ENCODE measurements around the gene CTBP2.

CTBP2 gene

GRCh38 chr10:124946945-124947344 is 213.4 kb downstream of the CTBP2 start:
- H3K4me3 Mint-ChIP-seq: no peak overlapping the region
- no peak overlapping the region for H3K27ac Mint-ChIP-seq
- peak; percentile 76 for ATAC-seq (replicated peaks)
- peaks cover 16% of the 10 kb centered on the region for H3K36me3 Mint-ChIP-seq (ENCODE audit: insufficient read depth)
- DNase-seq: no peak
- peaks cover 40 to 67% of the 10 kb centered on the region in 2 donors for H3K4me1 Mint-ChIP-seq (ENCODE audit: low read depth in 2 of 2)
- H3K9me3 Mint-ChIP-seq: no peaks in the 10 kb centered on the region
- no peaks in the 10 kb centered on the region for H3K27me3 Mint-ChIP-seq

GRCh38 chr10:124944982-124945381 is 215.4 kb downstream of the CTBP2 start:
- Mint-ChIP-seq H3K36me3 (ENCODE audit: insufficient read depth) (peaks cover 21% of the 10 kb centered on the region), H3K4me1 (ENCODE audit: low read depth in 2 of 2) (peaks cover 45 to 78% of the 10 kb centered on the region in 2 donors), H3K9me3 (no peaks in the 10 kb centered on the region), H3K27me3 (no peaks in the 10 kb centered on the region), H3K27ac (no peak overlapping the region), H3K4me3 (no peak overlapping the region)
- DNase-seq: no peak
- ATAC-seq (replicated peaks): no peak

GRCh38 chr10:124943301-124944092 is 216.9 kb downstream of the CTBP2 start:
- H3K4me3 Mint-ChIP-seq: peak overlapping the region; percentile 1 to 7
- H3K9me3 Mint-ChIP-seq: no peaks in the 10 kb centered on the region
- no peaks in the 10 kb centered on the region for H3K27me3 Mint-ChIP-seq
- H3K36me3 Mint-ChIP-seq (ENCODE audit: insufficient read depth): peaks cover 21% of the 10 kb centered on the region
- DNase-seq: no peak
- no peak for ATAC-seq (replicated peaks)
- peak overlapping the region; percentile 62 to 70 for H3K27ac Mint-ChIP-seq
- H3K4me1 Mint-ChIP-seq (ENCODE audit: low read depth in 2 of 2): peaks cover 45 to 66% of the 10 kb centered on the region in 2 donors

GRCh38 chr10:124942317-124943169 is 217.8 kb downstream of the CTBP2 start:
- no peaks in the 10 kb centered on the region for H3K27me3 Mint-ChIP-seq
- H3K36me3 Mint-ChIP-seq (ENCODE audit: insufficient read depth): peaks cover 21% of the 10 kb centered on the region
- H3K27ac Mint-ChIP-seq: peak overlapping the region in 1 of 2 donors; percentile 70
- H3K4me3 Mint-ChIP-seq: peak overlapping the region; percentile 5 to 7
- no peak for DNase-seq
- peaks cover 40 to 62% of the 10 kb centered on the region in 2 donors for H3K4me1 Mint-ChIP-seq (ENCODE audit: low read depth in 2 of 2)
- no peaks in the 10 kb centered on the region for H3K9me3 Mint-ChIP-seq
- ATAC-seq (replicated peaks): no peak

GRCh38 chr10:124941823-124942222 is 218.5 kb downstream of the CTBP2 start, which contains the start of gene ZRANB1:
Gene ZRANB1 (plus strand): TSS chr10:124942123. CDS start chr10:124942494, 371 bp downstream.
- peak within 1 kb of the TSS; percentile 5 to 7 for H3K4me3 Mint-ChIP-seq
- peaks cover 21% of the 10 kb centered on the region for H3K36me3 Mint-ChIP-seq (ENCODE audit: insufficient read depth)
- ATAC-seq (replicated peaks) (no peak), DNase-seq (no peak)
- no peaks in the 10 kb centered on the region for H3K9me3 Mint-ChIP-seq
- peaks cover 35 to 59% of the 10 kb centered on the region in 2 donors for H3K4me1 Mint-ChIP-seq (ENCODE audit: low read depth in 2 of 2)
- H3K27me3 Mint-ChIP-seq: no peaks in the 10 kb centered on the region
- H3K27ac Mint-ChIP-seq: peak within 1 kb of the TSS in 1 of 2 donors; percentile 70

GRCh38 chr10:124939290-124939689 is 221.1 kb downstream of the CTBP2 start:
- no peak for ATAC-seq (replicated peaks)
- no peak overlapping the region for H3K4me3 Mint-ChIP-seq
- peaks cover 13% of the 10 kb centered on the region for H3K36me3 Mint-ChIP-seq (ENCODE audit: insufficient read depth)

GRCh38 chr10:124936813-124937212 is 223.6 kb downstream of the CTBP2 start:
- ATAC-seq (replicated peaks) (no peak), DNase-seq (no peak)
- H3K27me3 Mint-ChIP-seq: no peaks in the 10 kb centered on the region
- peaks cover 0 to 1% of the 10 kb centered on the region in 2 donors for H3K9me3 Mint-ChIP-seq
- no peak overlapping the region for H3K4me3 Mint-ChIP-seq
- peaks cover 24 to 51% of the 10 kb centered on the region in 2 donors for H3K4me1 Mint-ChIP-seq (ENCODE audit: low read depth in 2 of 2)
- H3K36me3 Mint-ChIP-seq (ENCODE audit: insufficient read depth): peaks cover 4% of the 10 kb centered on the region
- no peak overlapping the region for H3K27ac Mint-ChIP-seq

More at GRCh38 chr10:124939290-124939689, 221.1 kb downstream of the CTBP2 start:
- Mint-ChIP-seq H3K9me3 (no peaks in the 10 kb centered on the region), H3K27ac (no peak overlapping the region), H3K4me1 (ENCODE audit: low read depth in 2 of 2) (peaks cover 35 to 60% of the 10 kb centered on the region in 2 donors), H3K27me3 (no peaks in the 10 kb centered on the region)
- DNase-seq: no peak

- Mint-ChIP-seq H3K4me3 (no peak overlapping the region), H3K36me3 (ENCODE audit: insufficient read depth) (no peaks in the 10 kb centered on the region), H3K4me1 (ENCODE audit: low read depth in 2 of 2) (peaks cover 24 to 50% of the 10 kb centered on the region in 2 donors), H3K27me3 (no peaks in the 10 kb centered on the region), H3K9me3 (peaks cover 0 to 2% of the 10 kb centered on the region in 2 donors), H3K27ac (peak overlapping the region in 1 of 2 donors; percentile 0)
- peak; percentile 16 for ATAC-seq (replicated peaks)
- DNase-seq: no peak
Observed at GRCh38 chr10:124935946-124936345, 224.4 kb downstream of the CTBP2 start.

Measured in effector memory CD8-positive, alpha-beta T cell (primary cell).